Right ventricle myocardium superior (tissue), 1 donor: Measurements from ENCODE around the gene CD36. TPM values are rescaled to one million over a fixed set of nuclear protein-coding genes. Genes with fewer than 3 reads are reported as not detected.
A peak's percentile ranks its signal among the peaks of the same experiment; 100 is the strongest.

ENCODE experiments used
- ATAC-seq: fragments of 200-7000 bp; cut with Tn5 transposase; one replicate; pipeline ENCODE4 v1.9.1; 2020; ENCODE audit warnings: mild to moderate bottlenecking; ENCODE audit not compliant: poor library complexity
- DNase-seq: peaks from one replicate; pipeline ENCODE4 v3.0.0-alpha.2; 2020
- intact Hi-C: fragments of 100-400 bp; cut with DNase I; formaldehyde crosslinking; loops from one replicate; pipeline ENCODE4 v1.11.2; 2022
- total RNA-seq: library from RNA; stranded (reverse); fragmentation: NEBNext Ultra II Directional; extraction: Animal tissue kit (Norgen Biotek cat#: 25700); gene quantifications from one replicate; pipeline ENCODE4 v1.2.1, GENCODE V29; 2021
- donor health status: DM: no; HTN: yes; CAD: no; lungs with severe emphysema.

CD36 gene
- total RNA-seq, 1 donor from 2014 or later, result 1,239 TPM

DNA sequence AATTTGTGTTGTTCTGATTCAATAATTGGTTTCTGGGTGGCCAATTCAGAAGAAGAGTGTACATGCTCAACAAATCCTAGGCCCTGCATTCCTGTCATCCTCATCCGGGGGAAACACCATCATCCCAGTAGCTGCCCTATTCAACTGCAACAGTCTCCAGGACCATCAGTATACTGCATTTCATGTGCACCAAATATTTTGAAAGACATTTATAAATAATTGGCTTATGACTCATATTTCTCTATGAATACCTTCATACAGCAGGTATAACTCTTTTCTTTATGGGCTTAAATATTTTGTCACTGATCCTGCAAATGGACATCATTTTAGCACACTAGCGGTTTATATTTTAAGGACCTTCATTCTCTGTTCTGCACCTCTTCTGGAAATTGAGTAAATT lies 38.0 kb downstream of the CD36 start:
- intact Hi-C loops, result no loop called here
- DNase-seq (no peak), ATAC-seq (no peak)

DNA sequence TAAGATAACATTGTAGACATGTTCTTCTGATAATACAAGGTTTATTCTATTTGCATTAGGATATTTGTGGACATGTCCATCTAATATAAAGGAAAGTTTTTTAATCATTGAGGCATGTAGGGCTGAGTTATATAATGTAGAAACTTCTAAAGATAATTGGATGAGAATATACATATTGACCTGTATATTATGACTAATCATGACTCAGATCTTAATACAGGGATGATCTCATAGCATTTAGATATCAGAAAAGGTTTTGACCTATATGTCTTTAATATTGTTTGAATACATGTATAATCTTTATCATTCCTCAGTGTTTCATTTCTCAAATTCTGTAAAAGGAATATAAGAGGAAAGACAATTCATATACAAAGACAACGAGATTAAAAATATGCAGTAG lies 39.2 kb downstream of the CD36 start:
- no peak for ATAC-seq
- intact Hi-C loops, result no loop called here
- DNase-seq, result no peak

DNA sequence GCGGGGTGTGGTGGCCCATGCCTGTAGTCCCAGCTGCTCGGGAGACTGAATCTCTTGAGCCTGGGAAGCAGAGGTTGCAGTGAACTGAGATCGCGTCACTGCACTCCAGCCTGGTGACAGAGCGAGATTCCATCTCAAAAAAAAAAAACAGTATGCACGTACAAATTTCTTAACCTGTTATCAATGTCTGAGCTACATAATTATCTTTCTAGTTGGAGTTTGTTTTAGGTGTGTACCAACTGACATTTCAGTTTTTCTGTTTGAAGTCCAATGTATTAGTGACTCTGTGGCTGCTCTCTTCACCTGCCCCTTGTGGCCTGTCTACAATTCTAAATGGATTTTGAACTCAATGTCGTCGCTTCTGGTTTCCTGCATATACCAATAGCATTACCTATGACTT lies 40.3 kb downstream of the CD36 start:
- intact Hi-C loops, result no loop called here
- ATAC-seq (no peak), DNase-seq (no peak)

DNA sequence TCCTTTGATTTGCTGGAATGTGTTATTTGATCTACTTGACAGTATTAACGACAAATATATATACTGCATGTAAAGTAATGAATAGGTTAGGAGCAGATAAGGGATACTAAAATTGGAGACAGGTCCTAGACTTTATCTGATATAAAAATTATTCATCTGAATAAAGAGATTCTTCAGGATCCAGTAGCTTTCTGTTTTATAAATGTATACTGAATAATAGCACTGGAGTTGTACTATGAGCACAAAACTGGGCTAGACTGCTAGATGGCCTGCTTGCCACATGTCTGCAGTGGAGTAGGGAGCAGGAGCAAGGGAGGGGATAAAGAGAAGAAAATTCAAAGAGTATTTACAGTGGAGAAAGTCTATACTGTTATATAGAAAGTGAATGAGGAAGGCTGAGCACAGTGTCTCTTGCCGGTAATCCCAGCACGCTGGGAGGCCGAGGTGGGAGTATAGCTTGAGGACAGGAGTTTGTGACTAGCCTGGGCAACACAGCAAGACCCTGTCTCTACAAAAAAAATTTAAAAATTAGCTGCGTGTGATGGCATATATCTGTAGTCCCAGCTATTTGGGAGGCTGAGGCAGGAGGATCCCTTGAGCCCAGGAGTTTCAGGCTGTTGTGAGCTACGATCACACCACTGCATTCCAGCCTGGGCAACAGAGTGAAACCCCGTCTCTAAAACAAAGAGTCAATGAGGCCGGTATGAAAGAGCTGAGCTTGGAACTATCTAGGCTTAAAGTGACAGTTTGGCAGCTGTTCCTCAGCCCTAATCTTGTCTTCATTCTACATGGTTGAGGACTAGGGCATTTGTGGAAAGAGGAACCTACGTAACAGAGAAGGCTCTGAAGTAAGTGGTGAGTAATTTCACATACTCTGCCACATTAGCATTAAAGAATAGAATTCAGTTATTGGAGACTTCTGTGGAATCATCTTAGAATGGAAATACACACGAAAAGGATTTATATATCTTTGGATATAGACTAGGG lies 41.8 kb downstream of the CD36 start:
- DNase-seq, result no peak
- intact Hi-C loops, result no loop called here
- ATAC-seq, result peak; percentile 71

DNA sequence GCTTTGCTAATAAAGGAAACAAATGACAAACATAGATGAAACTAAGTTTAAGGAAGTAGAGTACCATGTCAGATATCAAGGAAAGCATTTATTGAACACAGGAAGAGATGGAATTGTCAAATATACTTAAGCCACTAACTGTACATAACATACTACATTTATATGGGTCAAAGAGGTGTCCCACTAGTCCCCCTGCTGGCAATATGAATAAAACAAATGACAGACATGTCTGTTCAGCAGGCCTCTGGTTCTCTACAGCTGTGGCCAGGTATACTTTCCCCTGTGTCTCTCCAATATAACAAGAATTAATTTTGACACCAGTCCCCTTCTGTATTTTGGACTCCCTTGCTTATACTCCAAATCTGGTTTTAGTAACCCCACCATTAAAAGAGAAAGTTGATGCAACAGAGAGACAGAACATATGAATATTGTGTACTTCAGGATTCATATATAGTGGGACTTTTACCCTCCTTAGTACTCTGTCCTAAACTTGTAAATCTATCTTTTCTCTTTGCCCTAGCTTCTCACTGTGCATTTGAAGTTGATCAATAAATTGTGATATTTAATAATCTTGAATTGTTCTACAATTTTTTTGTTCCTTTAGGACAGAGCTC lies 42.9 kb downstream of the CD36 start:
- intact Hi-C loops, result no loop called here
- peak; percentile 72 for ATAC-seq
- DNase-seq, result no peak

DNA sequence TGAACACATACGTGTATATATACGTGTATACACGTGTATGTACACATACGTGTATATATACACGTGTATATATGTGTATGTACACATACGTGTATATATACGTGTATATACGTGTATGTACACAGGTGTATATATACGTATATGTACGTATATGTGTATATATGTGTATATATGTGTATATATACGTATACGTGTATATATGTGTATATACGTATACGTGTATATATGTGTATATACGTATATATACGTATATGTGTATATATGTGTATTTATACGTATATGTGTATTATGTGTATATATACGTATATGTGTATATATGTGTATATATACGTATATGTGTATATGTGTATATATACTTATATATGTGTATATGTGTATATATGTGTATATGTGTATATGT lies 44.3 kb downstream of the CD36 start:
- ATAC-seq (no peak), DNase-seq (no peak)
- intact Hi-C loops, result no loop called here

DNA sequence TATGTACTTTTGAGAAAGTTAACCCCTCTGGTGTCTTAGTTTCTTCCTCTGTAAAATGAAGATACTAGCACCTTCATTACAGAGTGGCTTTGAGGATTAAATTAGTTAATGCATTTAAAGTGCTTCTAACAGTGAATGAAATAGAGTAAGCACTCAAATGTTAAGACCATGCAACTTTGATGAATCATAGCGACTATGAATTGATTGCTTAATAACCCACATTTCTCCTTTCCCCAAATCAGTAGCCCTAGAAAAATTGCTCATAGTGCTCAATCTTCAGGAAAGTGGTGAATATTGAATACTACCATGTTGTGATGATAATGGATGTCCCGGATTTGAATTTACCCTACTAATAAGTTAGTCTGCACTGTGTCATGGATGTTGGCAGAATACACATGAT lies 48.1 kb downstream of the CD36 start:
- ATAC-seq (no peak), DNase-seq (no peak)
- intact Hi-C loops, result no loop called here

DNA sequence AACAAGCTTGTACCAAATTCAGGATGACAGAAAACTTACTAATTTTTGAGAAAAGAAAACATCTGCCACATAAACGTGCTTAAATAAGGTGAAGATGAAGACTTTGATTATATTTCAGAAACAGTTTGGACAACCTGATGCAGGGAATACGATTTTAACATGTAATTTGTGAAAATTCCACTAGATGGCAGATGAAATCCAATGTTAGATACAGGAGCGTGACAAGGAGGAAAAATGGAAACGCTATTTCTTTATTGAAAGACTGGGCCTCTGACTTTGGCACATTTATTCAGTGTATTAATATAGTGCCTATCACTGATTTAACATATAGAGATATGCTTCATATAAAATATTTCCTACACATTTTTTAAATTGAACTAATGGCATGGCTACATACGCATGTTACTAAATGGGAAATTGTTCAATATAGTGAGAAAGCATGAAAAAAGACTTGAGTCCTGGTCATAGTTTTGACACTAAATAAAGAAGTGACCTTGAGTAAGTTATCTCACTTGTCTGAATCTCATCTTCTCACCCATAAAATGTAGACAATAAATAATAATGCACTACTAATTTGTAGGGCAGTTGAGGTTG lies 60.7 kb downstream of the CD36 start:
- intact Hi-C loops, result loop anchor here (5.0 kb wide), 1 partner anchor 773 kb away; no protein-coding TSS in a partner anchor
- DNase-seq (no peak), ATAC-seq (peak; percentile 87)

DNA sequence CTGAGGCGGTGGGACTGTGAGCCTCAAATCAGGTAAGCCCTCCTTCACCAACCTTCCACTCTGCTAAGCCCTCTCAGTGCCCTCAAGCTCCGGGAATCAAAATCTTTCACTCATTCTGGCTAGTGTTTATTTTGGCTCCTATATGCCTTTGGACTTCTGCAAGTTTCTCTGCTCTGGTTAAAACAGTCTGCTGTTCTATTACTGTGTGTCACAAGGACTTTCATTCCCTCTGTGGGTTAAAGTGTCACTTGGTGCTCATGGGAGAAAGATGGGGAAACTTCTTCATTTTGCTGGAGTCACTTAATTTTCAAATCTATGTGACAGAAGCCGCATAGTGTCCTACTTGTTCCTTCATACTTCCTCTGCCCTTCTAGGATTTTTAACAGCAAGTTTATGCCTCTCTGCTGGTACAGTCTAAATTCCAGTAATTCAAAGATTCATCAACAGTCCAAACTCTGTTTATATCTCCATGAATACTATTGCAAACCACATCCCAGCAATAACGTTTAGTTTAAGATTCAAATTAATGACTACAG lies 61.3 kb downstream of the CD36 start:
- intact Hi-C loops, result loop anchor here (5.0 to 10.0 kb wide), 4 partner anchors 215 to 773 kb away; partner anchors contain the start of gene SEMA3C
- ATAC-seq (peak; percentile 58), DNase-seq (no peak)

DNA sequence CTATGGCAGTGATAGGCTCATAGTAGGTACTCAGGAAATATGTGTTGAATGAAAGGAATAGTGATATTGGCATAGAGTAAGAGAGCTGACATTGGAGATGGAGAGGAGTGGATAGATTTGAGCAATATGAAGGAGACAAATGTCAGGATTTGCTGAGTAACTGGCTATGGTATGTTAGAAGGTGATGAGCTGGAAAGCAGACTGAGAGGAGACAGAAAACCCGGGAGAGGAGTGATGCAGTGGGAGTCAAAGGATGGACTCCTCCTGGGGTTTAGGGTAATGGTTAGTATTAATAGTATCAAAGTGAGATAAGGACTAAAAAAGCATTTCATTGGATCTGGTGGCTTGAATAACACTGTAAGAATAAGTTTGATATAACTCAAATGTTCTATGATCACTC lies 64.8 kb downstream of the CD36 start:
- DNase-seq (no peak), ATAC-seq (no peak)
- intact Hi-C loops, result loop anchor here (5.0 to 10.0 kb wide), 3 partner anchors 212 to 754 kb away; partner anchors contain the start of gene SEMA3C

DNA sequence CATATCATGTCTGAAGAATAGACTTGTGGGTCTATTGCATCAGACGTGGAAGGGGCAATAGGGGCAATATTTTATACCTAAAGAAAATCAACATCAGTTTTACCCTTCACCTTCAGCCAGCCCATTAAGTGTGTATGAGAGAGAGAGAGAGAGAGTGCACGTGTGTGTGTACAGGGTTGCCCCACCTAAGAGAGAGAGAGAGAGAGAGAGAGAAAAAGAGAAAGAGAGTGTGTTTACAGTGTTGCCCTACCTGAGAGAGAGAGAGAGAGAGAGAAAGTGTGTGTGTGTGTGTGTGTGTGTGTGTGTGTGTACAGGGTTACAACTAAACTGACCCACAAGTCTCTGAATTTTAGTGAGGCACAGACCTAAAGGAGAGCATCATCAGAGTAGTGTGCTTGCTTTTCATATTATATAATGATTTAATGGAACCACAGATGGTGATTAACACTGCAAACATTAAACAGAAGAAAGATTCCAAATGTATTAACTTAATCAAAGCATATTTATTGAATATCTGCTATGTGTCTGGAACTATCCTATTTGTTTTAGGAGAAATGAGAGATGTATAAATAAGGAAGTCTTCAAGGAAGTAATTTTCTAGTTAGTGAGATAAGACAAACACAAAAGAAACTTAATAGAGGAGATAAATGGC lies 66.8 kb downstream of the CD36 start:
- intact Hi-C loops, result loop anchor here (10.0 kb wide), 2 partner anchors 210 to 560 kb away; partner anchors contain the start of gene SEMA3C
- no peak for ATAC-seq
- no peak for DNase-seq

DNA sequence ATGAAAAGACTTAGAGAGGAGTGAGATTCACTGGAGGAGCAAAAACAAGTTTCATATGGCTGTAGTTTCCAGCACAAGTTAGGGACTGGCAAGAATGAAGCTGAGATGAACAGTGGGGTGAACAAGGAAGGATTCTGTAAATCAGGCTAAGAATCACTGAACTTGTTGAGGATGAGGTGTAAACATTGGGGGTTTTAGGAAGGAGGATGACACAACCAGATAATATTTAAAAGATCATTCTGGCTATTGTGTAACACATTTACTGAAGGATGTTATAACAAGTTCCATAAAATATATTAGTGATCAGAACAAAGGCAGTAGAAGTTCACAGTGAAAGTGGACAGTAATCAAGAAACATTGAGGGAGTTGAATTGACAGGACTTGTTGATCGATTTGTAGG lies 68.9 kb downstream of the CD36 start:
- ATAC-seq (no peak), DNase-seq (no peak)
- intact Hi-C loops, result loop anchor here (10.0 kb wide), 2 partner anchors 207 to 557 kb away; partner anchors contain the start of gene SEMA3C

DNA sequence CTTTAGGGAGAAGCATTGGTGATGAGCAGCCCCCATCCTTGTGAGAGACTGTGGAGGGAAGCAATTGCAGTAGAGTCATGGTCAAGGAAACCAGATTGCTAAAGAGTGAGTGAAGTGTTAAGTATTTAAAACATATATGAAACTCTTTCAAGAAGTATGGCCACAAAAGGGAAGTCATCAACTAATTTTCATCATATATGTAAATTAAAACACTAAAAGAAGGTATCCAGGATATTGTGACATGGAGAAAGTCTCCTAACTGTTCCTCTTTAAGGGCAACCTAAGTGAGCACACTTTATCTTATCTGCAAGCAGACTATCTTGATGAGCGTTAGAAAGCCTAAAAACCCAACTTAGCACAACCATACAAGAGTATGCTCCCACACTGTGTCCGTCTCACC lies 69.7 kb downstream of the CD36 start:
- DNase-seq, result no peak
- intact Hi-C loops, result loop anchor here (10.0 kb wide), 2 partner anchors 207 to 557 kb away; partner anchors contain the start of gene SEMA3C
- ATAC-seq, result no peak

DNA sequence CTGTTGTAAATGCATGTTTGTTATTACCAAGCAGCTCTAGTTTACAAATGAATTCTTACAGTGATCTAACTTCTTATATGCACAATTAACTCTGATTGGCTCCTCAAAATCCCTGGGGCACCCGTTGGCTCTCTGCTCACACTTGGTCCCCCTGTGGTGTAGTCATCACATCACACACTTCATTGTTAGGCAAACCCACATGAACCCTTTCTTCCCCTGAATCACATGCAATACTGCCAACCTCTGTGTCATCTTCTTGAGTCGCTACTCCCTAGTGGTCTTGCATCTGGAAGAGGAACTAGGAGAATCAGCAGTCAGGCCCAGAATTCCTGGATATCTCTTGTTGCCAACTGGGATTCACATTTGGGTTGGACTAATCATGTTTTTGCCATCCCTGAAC lies 73.1 kb downstream of the CD36 start:
- peak; percentile 43 for DNase-seq
- peak; percentile 43 for ATAC-seq
- intact Hi-C loops, result no loop called here

DNA sequence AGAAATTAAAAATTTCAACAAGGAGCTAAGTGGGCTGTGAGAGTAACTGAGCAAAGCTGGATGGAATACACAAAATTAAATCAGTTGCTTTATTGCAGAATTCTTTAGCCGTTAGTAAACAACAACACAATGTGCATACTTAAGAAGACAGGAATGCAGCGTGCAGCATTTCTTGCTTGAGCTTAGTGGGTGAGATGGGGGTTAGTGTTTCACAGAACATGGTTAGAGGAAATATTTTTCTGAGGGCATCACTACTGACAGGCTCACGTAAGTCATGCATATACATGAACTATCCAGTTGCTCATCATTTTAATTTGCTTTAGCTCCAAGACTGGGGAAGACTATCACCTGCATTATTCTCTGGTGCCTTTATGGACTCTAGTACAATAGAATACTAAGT lies 80.8 kb downstream of the CD36 start:
- no peak for DNase-seq
- no peak for ATAC-seq
- intact Hi-C loops, result no loop called here

DNA sequence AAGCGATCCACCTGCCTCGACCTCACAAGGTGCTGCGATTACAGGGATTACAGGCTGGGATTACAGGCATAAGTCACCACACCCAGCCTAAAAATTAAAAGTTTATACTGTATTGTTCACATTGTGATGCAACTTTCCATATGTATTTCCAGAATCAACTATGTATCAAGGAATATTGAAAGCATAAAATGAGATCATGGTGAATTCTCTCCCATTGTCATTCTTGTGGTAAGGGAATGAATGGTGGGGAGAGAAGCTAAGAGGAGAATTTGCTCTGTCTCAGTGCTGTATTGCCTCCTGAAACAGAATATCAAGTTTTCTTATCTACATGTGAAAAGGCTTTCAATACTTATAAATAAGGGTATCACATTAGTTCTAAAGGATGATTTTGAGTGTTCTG lies 81.7 kb downstream of the CD36 start:
- intact Hi-C loops, result no loop called here
- ATAC-seq (no peak), DNase-seq (no peak)

DNA sequence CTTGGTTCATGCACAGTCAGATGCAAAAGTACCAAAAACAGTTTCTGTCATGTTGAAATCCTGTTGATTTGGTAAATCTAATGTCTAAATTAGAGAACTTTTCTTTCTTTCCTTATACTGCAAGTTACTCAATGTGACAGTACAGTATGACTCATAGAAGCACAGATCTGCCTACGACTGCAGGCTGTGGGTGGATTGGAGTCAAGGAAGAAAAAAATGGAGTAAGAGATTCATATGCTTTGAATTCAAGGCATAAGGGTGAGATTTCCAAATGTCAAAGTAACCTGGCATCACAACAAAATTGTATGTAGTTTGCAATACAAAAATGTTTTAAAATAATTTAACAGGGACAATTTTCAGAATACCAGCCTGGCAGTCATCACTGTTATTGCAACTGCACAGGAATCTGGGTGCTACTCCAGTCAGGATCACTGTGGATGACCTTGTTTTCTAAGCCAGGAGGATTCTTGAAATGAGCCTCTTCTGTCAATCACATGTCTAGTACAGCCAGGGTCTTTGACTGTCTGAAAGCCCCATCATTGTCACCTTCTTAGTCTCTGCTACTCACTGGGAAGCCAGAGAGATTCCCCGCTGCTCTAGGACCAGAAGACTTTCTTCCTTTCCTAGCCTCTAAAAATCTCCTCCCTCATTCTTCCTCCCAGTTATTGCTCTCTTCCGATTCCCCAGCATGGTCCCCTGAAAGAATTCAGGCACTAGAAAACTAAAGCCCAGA lies 83.6 kb downstream of the CD36 start:
- intact Hi-C loops, result no loop called here
- DNase-seq, result peak; percentile 37
- peak; percentile 88 for ATAC-seq

DNA sequence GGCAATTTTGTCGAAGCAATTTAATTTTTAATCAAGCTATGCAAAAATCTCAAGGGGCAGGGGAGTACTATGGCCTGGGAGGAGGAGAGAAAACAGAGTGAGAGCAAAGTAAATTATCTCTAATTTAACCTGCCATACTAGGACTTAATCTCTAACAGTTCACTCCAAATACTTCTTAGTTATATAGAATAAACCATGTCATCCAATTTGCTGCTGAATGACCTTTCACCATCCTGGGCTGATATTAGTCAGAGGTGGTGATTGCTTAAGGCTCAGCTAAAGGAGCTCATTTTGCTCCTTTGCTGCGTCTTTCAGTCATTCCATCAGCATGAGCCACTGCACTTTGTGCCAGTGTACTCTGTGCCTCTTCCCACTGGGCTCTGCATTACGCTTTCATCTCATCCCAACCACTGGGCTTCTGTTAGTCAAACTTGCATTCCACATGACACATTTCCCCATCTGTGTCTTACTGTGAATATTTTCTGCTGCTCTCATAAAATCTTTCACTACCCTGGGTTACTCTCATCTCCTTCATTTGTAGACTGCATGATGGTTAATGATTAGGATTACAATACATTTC lies 84.3 kb downstream of the CD36 start:
- DNase-seq (peak; percentile 61), ATAC-seq (peak; percentile 89)
- intact Hi-C loops, result no loop called here
